Measurements from ENCODE around the gene PPARG.
"Not testable (repeated sequence)": the region's sequence is repeated elsewhere in the genome, so short reads cannot be mapped to it uniquely, and the experiment has no call there.

Gene PPARG

GRCh38 chr3:12288182-12289129 is at the start of gene PPARG:
Gene PPARG, plus strand, starts transcription at chr3:12289070. Its CDS starts 90,642 bp downstream, at chr3:12379712.
- no peak for DNase-seq

DNA sequence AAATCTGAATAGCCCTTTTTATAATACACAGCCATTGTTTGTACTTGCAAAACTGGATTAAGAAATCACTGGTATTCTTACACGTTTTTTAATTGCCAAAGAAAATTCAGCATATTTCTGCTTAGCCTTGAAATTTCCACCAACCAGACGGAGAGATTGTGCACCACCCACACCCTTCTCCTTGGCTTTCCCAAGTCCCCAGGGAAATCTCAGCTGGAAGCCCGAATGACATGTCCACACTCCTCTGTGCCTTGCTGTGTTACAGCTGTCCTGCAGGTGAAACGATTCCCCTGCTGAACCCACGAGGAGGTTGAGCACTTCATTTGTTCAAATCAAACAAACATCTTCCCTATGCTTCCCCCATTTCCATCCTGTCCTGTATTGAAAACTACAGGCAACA is 49.6 kb upstream of the PPARG start:
- no peak for DNase-seq

GRCh38 chr3:12242772-12243171 is 46.1 kb upstream of the PPARG start:
- no peak for DNase-seq

DNA sequence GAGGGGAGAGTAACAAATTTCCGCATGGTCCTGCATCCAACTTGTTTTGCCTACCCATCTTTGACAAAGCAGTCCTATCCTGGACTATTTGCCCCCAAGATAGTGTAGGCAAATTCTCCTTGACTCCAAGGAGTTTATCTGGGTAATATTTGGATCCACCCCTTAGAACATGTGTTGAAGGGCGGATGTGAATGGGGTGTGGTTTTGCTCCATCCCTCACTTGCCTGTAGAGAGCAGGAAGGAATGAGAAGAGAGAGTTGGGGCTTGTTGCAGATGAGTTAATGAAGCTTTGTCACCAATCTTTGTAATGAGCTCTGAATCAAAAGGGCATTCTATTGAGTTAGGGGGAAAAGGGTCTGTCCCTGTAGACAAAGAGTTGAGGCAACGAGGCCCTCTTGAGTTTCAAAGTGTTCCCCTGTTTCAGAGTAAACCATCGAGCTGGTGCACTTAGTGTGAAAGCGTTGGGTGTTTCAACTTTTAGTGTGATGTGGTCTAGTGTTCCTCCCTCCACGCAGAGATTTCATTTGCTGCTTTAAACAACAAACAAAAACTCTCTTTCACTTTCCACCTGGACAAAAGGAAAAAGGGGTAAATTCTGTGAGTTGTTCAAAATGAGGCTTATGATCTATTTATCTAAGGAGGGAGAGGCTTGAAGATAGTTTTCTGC is 42.2 kb upstream of the PPARG start:
- DNase-seq, result no peak

- no peak for DNase-seq
Measured at GRCh38 chr3:12247411-12247810, 41.5 kb upstream of the PPARG start.

DNA sequence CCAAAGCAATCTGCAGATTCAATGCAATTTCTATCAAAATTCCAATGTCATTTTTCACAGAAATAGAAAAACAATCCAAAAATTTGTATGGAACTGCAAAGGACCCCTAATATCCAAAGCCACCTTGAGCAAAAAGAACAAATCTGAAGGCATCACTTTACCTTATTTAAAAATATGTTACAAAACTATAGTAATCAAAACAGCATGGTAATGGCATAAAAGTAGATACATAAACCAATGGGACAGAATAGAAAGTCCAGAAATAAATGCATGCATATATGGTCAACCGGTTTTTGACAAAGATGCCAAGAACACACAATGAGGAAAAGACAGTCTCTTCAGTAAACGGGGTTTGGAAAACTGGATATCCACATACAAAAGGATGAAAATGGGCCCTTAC is 39.4 kb upstream of the PPARG start:
- no peak for DNase-seq

DNA sequence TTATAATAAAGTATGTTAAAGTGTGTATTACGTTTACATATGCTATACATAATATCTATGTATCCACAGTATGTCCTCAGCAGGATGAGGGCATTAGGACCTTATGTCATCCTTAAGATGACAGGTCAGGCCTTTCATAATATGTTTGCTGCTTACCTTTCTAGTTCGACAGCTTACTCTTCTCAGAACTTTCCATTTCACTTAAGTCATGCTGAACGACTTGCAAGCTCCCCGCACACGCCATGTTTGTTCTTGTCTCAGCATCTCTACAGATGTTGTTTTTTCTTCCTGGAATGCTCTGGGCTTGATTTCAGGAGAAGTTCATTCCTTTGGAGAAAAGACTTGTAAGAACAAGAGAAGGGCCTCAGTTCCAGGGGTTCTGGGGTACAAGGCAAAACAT is 36.0 kb upstream of the PPARG start:
- DNase-seq, result no peak

- DNase-seq, result no peak
Measured at GRCh38 chr3:12253516-12254343, 35.1 kb upstream of the PPARG start.

GRCh38 chr3:12255393-12255792 is 33.5 kb upstream of the PPARG start:
- DNase-seq, result no peak

DNA sequence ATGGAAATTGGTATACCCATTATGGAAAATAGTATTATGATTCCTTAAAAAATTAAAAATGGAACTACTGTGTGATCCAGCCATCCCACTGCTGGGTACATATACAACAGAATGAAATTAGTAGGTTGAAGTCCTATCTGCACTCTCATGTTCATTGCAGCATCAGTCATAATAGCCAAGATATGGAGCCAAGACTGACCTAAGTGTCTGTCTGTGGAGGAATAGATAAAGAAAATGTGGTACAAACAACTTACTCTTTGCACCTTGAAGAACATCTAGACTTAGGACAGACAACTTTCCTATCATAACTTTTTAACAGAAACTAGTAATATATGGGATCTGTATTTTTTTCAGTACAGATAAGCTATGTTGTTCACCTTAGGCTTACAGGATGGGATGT is 30.0 kb upstream of the PPARG start:
- no peak for DNase-seq

DNA sequence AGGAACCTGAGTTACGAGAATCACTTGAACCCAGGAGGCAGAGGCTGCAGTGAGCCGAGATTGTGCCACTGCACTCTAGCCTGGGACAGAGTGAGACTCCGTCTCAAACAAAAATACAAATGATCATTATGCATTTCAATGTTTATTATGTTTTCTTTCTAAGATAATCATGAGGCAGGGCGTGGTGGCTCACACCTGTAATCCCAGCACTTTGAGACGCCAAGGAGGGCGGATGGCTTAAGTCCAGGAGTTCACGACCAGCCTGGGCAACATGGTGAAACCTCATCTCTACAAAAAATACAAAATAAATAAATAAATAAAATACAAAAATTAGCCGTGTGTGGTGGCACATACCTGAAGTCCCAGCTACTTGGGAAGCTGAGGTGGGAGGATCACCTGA is 26.7 kb upstream of the PPARG start:
- DNase-seq, result not testable (repeated sequence)

DNA sequence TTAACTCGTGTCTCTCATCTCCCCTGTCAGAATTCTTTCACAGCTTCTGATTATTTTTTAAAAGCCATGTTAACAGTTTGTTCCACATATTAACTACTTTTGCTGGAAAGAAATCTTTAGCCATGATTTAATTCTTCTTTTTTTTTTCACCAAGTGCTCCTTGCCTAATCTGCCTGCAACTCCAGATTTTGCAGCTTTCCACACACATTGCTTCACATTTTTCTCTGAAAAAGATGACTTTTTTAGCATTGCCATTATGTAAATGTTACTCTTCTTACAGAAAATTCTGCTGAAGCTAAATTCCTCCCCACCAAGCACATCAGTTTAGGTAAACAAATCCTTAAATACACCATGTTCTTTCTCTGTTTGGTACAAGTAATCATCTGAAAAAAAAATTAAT is 23.4 kb upstream of the PPARG start:
- DNase-seq, result no peak

- DNase-seq, result no peak
Measured at GRCh38 chr3:12266038-12266437, 22.8 kb upstream of the PPARG start.

GRCh38 chr3:12267376-12268030 is 21.4 kb upstream of the PPARG start:
- no peak for DNase-seq

DNA sequence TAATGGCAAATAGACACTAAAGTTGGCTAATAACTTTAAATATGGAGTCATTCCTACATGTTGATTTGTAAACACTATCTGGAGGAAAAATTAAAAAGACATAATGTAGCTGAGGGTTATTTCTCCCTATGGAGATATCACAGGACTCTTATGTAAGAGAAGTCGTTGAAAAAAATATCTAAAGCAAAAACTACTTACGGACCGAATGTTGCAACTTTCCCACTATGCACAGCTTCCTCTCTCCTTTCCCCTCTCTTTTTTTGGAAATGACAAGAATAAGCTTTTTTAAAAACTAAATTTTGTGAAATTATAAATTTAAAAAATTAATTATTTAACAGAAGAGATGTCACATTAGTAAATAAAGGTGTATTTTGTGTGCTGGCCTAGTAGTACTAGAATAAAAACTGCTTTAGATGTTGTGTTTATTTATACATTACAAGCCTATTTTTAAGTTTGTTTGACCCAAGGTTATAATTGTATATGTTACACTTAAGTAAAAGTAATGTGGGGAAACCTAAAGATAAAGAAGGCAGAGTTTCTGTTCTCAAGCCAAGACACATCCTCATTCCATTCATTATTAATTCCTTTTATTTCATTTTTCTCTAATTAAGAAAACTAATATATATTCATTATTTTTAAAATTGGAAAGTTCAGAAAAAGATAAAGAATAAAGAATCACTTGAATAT is 20.7 kb upstream of the PPARG start:
- no peak for DNase-seq

DNA sequence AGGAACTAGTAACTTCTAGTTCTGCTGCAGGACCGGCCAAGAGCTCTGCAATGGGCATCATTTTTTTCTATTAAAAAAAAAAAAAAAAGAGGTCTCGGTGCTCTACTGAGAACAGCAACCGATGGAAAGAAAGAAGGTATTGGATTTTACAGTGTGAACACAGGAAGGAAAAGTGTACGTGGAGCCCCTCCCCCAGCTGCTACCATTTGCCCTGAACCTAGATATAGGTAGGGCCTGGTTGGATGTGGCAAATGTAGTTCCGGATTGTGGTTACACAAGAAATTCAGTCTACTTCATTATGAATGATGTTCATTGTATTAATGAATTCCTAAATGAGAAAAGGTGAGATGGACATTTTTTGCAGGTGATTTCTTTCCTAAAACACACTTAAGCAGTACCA is 17.9 kb upstream of the PPARG start:
- no peak for DNase-seq

- DNase-seq, result no peak
Measured at GRCh38 chr3:12273045-12273695, 15.7 kb upstream of the PPARG start.

- DNase-seq, result no peak
Measured at GRCh38 chr3:12275974-12276650, 12.8 kb upstream of the PPARG start.

DNA sequence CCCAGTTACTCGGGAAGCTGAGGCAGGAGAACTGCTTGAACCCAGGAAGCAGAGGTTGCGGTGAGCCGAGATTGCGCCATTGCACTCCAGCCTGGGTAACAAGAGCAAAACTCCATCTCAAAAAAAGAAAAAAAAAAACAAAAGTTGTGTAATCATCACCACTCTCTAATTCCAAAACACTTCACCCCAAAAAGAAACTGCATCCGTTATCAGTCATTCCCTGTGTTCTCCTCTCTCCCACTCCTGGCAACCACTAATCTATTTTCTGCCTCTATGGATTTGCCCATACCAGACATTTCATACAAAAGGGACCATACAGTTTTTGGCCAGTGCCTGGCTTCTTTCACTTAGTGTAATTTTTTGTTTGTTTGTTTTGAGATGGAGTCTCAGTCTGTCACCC is 12.0 kb upstream of the PPARG start:
- DNase-seq, result not testable (repeated sequence)

- DNase-seq, result no peak
Measured at GRCh38 chr3:12278566-12278965, 10.3 kb upstream of the PPARG start.
